GM21737 (cell line): Measurements from ENCODE around the gene POMP.
"Not testable (repeated sequence)": the region's sequence is repeated elsewhere in the genome, so short reads cannot be mapped to it uniquely, and the experiment has no call there.

Experiments used
- ATAC-seq: cut with Tn5 transposase; IDR thresholded peaks from one replicate; pipeline ENCODE4 v1.9.1; 2021; ENCODE audit warnings: mild to moderate bottlenecking, moderate library complexity; ENCODE audit not compliant: unreplicated experiment

The POMP gene

GRCh38 chr13:28636677-28637317 is 22.1 kb upstream of the POMP start:
- peak; percentile 43 for ATAC-seq

DNA sequence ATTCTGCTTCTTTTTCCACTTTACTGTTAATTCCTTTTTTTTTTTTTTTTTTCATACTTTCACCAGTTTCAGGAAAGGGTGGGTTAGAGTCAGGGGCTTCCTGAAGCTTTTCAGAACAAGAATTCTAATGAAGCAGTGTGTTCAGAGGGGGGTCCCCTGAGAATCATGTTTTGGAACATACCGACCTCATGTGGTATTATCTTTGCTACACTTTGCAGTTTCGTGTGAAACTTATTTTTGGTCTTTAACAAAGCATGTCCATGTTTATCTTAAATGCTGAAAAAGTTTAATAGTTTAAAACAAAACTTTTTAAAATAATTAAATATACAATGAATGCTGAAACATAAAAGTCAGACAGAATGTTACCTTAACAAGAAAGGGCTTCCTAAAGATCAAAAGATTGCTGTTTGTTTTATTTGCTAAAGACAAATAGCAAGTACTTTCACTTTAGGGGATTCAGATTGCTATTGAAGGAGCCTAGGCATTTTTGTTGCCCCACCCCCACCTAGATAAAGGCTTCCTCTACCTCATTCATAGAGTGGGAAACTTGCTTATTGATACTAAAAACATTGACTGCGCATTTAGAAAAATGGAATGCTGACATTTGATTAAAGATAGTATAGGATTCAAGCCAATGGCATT is 21.1 kb upstream of the POMP start:
- no peak for ATAC-seq

DNA sequence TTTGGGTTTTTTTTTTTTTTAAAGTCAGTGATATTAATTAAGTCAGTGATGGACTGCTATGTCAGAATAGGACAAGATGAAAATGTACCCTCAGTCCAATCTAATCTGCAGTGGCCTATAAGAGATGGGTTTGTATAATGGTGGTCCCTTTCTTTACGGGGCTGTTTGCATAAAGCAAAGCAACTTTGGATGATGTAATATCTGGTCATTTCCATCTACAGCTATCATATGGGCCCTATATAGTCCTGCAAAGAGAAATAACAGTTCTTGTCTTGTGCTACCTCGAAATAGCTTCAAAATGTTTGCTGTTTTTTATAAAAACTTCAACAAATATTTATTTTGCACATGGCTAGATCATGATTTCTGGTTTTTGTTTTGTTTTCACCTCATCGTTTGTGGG is 20.2 kb upstream of the POMP start:
- ATAC-seq = no peak

DNA sequence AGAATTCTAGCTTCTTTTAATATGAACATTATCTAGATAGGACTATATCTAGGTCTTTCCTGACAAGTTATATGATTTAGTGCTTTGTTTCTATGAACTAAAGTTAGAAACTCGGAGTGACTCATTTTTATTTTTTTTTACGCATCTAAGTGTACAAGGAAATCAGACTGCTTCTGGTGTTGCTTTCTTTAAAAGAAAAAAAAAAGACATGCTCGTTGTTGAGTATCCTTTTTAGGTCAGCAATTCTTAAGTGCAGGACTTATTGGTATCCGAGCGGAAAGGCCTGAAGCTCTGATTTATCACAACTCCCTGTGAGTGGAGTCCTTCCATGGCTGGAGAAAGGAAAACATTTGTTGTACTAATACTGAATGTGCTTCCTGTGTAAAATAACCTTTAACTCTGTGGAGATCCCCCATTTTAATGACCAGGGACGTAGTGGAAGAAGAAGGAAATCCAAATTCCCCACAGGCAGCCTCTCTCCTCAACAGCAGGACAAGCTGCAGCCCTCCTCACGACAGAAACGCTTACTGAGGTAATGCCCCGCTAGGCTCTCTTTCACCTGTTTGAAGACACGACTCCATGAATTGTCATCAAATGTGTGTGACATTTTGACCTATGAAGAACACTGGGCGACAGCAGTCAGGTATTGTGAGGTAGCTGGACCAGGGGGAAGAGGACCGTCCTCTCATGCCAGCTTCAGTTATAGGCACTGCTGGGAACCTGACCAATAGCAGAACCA is 17.9 kb upstream of the POMP start:
- ATAC-seq = peak; percentile 12

GRCh38 chr13:28641600-28641926 is 17.4 kb upstream of the POMP start:
- ATAC-seq = peak; percentile 67

DNA sequence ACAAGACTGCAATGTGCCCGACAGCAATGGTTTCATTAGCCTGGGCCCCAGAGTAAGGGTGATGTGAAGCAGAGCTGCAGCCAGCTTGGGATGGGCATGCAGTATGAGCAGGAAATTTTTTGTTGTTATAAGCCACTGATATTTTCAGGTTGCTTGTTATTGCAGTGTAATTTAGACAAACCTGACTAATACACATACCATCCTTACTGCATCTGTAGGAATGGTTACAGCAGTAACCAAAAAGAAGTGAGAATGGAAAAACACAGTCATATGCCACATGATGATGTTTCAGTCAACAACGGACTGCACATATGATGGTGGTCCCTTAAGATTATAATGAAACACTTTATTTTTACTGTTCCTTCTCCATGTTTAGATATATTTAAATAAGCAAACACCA is 8.6 kb upstream of the POMP start:
- no peak for ATAC-seq

DNA sequence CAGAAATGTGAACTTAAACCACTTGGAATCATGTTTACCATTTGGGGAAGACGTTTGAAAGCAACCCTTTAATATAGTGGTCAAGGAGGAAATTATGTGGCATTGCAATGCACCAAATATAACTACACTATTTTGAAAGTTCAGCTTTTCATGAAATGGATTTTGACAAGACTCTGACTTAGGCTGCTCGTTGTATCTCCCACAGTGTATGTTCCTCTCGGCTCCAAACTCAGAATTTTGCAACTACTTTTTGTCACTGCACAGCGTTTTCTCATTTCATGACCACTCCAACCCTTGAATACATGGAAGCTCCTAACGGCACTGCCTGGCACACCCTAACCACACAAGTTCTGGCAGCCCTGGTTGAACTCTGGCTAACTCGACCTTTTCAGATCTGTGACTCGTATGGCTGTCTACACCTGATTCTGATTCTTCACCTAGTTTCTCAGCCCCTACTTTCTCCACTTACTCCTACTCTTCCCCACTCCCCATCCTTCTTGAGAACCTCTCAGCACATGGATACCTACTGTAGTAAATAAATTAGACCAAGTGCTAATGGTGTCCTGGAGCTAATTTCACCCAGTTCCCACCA is 7.0 kb upstream of the POMP start:
- ATAC-seq = no peak

- ATAC-seq = no peak
These were observed 5.8 kb upstream of the POMP start for GRCh38 chr13:28653111-28653510.

DNA sequence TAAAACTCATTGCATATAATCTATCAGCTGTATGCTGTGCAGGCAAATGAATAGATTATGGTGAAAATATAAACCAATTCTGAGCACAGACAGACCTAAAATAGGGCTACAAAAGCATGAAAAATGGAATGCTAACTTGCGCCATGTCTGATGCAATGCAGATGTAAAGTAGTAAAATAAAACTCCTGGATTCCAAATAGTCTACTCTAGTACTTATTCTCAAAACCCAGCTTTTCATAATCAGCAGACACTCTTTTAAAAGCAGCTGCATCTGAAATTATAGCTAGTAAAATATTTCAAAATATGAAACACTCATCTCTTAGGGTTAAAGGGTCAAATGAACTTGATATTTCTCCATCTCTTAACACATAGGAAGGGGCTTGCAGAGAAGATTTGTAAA is 4.7 kb upstream of the POMP start:
- ATAC-seq = no peak

- ATAC-seq = no peak
These were observed 3.4 kb upstream of the POMP start for GRCh38 chr13:28655561-28655960.

DNA sequence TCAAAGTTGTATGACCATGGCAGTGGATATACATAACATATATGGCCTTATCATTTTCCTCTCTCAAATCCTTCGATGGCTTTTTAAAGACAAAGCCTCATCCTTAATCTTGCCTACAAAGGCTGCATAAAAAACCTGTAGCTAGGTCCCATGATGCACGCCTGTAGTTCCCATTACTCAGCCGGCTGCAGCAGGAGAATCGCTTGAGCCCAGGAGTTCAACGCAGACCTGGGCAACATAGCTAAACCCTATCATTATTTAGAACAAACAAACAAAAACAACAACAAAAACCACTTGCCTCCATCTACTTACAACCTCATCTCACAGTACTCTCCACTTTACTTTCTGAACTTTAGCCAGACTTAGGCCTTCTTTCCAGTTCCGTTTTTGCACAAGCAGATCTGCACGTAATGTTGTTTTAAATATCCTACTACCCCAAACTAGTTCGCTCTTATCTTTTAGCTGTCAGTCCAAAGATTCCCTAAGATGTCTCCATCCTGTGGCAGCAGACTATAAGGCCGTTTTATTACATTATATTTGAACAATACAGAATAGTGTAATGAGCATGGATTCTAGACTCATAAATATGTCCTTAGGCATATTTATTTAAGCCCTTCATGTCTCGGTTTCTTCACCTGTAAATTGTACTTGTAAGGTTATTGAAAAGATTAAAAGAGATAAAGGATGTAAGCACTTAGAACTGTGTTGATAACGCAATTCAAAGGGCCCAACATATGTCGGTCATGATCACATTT is 969 bp upstream of the POMP start:
- ATAC-seq = no peak

DNA sequence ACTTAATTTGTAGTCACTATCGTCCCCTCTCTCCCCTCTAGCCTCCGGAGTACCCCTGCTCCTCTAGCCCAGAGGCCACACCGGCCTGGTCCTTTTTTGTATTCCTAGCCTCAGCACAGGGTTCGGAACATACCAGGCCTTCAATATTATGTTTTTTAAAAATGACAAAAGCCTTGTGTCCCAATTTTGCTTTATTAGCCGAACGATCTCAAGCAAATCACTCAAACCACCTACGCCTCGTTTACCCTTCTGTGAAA is 463 bp upstream of the POMP start:
- ATAC-seq = peak; percentile 8

DNA sequence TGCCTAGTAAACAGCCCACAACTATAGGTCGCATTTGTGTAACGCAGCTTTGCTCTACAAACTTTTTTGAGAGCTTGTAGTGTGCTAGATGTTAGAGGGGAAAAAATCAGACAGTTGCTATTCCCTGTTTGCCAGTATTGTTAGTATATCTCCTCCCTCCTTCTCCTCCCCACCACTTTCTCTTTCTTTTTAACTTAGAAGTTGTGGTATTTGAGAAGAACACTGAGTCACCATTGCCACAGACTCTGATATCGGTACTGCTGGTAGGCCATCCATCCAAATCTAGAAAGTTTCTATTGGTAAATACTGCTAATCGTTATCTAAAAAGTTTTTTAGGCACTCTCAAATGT is 666 bp downstream of the POMP start:
- peak; percentile 21 for ATAC-seq

GRCh38 chr13:28666897-28667488 is 8.1 kb downstream of the POMP start:
- ATAC-seq = no peak

- no peak for ATAC-seq
These were observed 12.3 kb downstream of the POMP start for GRCh38 chr13:28671126-28671792.

DNA sequence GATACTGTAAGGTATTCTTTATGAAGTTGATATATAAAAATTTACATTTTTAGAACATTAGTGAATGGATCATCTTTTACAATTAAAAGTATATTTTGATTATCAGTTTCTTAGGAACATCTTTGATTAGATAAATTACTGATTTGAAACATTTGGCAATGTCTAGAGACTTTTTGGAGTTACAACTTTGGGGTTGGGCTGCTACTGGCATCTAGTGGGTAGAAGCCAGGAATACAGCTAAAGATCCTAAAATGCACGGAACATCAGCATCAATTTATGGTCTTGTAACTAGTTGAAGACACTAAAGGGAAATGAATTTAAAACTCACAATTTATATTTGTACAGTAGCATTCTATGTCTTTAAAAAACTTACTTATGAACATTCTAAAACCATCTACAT is 19.9 kb downstream of the POMP start:
- ATAC-seq = no peak

- ATAC-seq = no peak
These were observed 20.7 kb downstream of the POMP start for GRCh38 chr13:28679628-28680027.

DNA sequence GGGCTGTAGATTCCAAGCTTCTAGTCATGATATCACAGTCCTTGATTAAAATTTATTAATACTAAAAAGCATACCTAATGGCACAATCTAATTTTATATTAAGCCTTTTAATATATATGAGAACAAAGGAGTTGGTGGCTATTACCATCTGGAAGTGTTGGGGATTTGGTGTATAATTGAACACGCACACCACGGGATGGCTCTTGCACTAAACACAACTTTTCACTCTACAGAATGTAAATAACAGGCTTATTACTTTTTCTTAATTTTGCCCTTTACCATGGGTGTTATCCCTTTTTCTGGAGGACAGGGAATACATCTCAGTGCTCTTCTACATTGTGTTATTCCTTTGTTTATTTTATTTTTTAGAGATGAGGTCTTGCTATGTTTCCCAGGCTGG is 21.6 kb downstream of the POMP start:
- no peak for ATAC-seq

DNA sequence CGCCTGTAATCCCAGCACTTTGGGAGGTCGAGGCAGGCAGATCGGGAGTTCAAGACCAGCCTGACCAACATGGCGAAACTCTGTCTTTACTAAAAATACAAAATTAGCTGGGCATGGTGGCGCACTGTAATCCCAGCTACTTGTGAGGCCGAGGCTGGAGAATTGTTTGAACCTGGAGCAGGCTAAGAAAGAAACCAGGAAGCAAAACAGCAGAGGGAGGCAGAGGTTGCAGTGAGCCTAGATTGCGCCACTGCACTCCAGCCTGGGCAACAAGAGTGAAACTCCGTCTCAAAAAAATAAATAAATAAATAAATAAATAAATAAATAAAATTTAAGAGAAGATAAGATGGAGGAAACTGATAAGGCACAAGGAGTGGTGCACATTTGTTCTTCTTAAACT is 24.2 kb downstream of the POMP start:
- ATAC-seq = not testable (repeated sequence)

GRCh38 chr13:28684257-28684656 is 25.3 kb downstream of the POMP start:
- no peak for ATAC-seq

DNA sequence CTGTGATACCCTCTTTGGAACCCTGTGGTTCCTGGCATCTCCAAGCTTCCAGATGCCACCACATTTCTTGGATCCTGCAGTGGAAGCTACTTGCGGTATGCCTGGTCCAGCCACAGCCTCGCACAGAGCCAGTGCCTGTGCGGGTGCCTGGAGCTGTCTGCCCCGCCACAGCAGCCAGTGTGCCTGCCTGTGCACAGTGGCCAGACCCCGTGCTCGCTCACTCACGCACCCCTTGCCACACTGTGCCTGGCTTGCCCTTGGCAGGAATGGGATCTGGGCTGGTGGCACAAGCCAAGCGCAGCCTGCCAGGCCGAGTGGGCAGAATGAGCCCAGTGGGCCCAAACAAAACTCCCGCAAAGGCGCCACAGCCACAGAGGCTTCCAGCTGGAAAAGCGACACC is 26.2 kb downstream of the POMP start:
- no peak for ATAC-seq
